NCI-H2196 (cell line): ENCODE results near the gene NTN1.
"Not testable (repeated sequence)": the region's sequence is repeated elsewhere in the genome, so short reads cannot be mapped to it uniquely, and the experiment has no call there.

Experiments
- DNase-seq: peaks from one replicate; lab custom pipeline; 2025; ENCODE audit not compliant: unreplicated experiment; lab: John Stamatoyannopoulos, UW

Gene NTN1

DNA sequence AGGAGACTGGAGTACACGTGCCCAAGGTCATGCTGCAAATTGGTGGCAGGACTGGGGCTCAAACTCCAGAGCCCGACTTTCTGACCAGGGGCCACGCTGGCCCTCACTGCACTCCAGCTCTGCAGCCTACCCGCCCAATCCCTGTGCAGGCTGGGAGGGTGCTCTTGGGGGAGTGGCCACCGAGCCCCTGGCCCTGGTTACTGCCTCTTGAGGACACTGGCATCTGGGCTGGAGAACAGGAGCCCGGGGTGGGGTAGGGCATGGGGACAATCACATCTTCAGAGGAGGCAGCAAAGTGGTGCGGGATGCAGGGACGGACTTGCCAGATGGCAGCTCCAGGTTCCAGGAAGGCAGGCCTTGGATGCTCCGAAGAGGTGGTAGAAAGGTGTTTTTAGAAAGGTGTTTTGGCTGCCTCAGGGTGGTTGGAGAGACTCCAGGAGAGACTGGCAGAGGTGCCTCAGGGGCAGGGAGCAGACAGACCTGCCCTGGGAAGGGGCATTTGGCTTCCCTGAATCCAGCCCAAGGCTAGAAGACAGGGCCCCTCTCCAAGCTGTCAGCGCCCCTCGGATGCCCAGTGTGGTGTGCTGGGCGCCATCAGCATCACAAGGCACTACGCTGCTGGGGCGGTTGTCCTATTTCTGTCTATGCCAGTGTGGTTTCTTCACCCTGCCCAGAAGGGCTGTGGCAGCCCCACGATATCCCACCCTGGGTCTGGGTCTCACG lies 220.6 kb downstream of the NTN1 start:
- no peak for DNase-seq

DNA sequence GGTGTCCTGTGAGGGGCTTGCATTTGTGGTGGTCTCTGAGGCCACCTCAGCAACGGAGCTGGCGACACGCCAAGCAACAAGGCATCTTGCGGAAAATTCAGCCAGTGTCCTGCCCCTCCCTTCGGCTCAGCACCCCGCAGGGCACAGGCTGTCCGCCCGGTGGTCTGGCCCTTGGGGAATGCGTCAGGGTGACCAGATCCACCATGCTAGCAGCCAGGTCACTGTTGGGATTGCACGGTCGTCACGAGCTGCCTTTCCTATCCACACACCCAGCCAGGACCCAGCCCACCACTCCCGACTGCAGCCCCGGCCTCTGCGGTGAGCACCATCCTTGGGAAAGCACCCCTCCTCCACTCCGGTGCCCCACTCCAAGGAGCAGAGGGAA lies 221.2 kb downstream of the NTN1 start:
- no peak for DNase-seq

DNA sequence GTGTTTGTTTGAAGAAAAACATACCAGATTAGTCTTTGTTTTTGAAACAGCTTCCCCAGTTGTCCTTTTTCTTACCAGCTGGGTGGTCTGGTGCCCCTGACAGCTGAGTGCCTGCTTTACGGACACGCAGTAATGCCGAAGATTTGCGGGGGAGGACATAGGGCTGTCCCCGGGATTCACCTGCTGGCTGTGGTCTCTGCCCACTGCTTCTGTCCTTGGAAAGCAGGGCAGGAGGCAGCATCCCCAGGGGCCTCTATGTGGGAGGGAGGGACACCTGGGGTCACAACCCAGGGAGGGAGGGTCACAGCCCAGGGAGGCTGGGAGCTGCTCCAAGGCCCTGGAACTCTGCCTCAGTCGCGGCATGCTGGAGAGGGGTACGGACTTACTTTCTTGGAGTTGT lies 221.7 kb downstream of the NTN1 start:
- DNase-seq: no peak

DNA sequence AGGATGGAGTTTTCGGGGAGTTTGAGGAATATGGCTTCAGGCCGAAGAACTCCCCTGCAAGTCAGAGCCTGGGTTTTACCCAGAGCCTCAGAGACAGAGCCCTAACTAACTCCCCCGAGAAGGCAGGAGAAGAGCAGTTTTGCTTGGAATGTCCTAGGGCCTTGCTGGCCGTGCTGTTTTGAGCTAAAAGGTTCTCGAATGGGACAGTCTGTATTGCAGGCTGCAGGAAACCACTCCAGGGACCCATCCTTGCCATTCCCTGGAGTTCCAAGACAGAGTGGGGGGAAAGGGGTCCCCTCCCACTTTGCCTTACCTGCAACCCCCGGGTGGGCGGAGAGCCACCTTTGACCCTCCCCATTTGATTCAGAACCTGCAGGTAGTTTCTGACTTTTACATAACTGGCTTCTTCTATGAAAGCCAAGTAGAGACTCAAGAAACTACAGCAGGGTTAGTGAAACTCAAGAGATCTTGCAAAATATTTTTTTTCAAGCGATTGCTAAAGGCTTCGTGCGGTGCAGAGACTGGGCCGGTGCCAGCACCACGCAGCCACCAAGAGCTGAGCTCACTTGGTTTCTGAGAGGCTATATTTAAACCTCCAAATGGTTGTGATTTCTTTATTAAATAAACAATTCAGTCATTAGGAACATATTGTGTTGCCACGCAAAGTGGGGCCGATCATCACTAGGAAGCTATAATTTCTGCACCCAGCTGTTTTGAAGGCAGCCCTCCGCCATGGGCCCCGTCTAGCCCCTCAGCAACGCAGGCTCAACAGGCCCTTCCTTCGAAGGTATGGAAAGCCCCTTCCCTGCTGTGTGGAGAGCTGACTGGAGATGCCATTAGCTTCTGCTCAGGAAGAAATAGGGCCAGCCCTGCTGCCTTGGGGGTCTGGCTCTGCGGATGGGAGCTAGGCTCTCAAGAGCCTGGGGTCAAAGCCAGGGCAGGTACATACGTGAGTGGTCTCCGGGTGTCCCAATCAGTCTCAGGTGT lies 223.0 kb downstream of the NTN1 start:
- no peak for DNase-seq

DNA sequence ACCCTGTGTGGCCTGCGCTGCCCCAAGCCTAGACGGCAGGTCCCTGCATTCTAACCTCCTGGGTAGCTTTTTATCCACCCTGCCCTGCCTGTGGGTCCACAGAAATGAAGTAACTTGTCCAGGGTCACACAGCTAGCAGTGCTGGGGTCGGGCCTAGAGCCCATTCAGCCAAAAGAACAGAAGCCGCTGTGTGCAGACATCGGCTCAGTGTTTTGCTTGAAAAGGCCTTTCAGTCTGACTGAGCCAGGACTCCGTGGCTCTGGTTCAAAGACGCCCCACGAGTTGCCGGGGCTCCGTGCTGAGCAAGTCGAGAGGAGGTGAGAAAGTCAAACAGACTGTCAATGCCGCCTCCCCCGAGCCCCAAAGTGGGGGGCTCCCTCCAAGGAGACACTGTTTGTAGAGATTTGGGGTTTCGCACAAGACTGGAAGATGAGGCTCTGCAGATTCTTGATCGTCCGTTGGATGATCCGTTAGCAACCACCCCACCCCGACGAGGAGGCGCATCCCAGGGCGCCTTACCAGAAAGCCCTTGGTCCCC lies 226.2 kb downstream of the NTN1 start:
- DNase-seq: no peak

DNA sequence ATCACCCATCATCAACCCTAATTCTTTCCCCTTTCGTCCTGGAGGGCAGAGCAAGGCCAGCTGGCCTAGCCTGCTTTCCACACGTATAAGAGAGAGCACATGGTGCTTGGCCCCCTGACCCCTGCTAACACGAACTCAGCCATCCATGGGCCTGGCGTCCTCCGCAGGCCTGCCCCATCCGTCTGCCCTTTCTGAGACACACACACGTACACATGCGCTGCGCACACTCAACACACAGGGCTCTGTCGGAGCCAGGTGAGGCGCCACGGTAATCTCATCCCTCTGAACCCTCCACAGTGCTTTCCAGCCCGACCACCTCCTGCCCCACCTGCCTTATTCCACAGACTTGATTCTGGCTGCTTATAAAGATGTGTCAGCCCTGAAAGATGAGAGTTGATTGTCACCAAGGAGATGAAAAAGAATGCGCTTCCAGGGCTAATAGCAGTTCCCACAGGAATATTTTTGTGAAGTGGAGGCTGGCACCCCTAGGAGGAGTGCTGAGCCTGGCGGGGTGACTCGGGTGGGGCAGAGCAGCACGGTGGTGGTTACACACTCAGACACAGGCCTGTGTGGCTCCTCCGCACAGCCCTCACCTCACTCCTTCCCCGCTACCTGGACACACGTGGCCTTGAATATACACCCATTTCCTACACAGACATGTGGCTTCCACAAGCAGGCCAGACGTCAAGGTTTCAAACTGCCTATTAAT lies 228.1 kb downstream of the NTN1 start:
- no peak for DNase-seq

DNA sequence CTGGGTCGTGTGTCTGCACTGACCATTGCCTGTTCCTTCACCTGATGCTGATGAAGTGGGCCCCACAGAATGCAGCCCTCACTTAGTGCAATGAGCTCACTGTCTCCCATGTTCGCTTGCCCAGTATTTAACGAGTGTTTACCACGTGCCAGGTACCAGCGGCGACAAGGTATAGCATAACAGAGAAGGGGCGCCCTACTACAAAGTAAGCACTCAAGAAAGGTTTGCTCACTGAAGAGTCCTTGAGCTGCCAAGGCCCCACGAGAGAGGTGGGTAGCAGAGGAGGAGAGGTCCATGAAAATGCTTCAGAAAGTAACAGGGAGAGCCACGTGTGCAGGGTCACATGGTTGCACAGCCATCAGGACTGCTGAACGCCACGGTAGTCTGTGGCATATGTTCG lies 230.0 kb downstream of the NTN1 start:
- DNase-seq: no peak

DNA sequence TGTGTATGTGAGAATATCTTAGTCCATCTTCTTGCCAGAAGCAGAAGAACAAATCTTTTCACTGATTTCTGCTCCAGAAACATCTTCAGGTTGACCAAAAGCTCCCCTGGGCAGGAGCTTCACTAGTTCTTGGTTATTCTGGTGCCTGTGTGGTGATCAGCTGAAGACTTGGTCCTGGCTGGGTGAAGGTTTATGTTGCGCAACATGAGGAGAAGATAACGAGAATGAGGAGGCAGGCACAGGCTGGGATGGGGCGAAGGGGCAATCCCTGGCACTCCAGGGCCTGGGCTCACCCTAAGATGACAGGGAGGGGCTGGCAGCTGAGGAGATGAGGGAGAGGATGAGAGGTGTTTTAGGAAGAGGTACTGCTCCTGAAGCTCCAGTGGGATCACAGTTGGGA lies 232.0 kb downstream of the NTN1 start:
- DNase-seq: no peak

DNA sequence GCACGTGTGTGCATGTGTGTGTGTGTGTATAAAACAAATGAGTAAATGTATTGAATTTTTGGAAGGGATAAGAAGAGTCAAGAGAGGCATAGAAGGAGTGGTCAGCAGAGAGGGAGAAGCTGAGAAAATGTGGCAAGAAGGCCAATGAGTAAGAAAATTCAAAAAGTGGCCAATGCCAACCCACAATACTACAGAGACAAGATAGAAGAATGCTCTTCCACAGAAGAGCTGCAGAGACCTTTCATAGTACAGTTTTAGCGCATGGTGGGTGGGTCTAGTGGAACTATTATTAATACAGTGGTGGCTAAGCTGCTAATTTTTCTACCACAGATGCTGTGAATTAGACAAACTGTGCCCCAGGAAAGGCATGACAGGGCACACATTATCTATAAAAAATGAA lies 233.5 kb downstream of the NTN1 start:
- no peak for DNase-seq

DNA sequence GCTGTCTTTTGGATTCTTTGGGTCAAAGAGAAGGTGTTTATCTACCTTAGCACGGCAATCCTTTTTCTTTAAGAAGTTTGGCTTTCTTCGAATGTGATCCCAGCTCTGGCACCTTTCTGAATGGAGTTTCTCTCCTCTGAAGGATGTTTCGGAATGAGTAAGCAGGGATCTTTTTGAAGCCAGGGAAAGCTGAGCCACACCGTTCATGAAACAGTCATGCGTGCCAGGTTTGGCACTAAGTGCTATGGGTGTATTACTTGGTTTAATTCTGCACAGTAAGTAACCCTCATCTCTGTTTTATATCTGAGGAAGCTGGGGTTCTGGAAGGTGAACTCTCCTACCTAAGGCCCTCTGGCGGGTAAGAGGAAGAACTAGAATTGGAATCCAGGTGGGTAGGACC lies 234.5 kb downstream of the NTN1 start:
- DNase-seq: no peak

DNA sequence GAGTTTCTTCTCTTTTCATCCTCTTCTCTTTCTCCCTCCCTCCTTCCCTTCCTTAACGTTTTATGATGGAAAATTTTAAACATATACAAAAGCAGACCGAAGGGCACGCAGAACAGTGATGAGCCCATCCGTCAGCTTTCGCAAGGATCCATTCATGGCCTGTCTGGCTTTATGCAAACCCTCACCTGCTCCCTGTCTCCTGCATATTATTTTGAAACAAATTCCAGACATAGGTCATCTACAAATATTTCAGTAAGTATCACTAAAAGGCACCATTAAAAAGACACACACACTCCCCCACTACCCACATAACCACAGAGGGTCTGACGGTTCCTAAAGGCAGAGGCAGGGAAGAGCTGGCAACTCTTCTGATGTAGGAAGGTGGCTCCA lies 235.0 kb downstream of the NTN1 start:
- DNase-seq: no peak

DNA sequence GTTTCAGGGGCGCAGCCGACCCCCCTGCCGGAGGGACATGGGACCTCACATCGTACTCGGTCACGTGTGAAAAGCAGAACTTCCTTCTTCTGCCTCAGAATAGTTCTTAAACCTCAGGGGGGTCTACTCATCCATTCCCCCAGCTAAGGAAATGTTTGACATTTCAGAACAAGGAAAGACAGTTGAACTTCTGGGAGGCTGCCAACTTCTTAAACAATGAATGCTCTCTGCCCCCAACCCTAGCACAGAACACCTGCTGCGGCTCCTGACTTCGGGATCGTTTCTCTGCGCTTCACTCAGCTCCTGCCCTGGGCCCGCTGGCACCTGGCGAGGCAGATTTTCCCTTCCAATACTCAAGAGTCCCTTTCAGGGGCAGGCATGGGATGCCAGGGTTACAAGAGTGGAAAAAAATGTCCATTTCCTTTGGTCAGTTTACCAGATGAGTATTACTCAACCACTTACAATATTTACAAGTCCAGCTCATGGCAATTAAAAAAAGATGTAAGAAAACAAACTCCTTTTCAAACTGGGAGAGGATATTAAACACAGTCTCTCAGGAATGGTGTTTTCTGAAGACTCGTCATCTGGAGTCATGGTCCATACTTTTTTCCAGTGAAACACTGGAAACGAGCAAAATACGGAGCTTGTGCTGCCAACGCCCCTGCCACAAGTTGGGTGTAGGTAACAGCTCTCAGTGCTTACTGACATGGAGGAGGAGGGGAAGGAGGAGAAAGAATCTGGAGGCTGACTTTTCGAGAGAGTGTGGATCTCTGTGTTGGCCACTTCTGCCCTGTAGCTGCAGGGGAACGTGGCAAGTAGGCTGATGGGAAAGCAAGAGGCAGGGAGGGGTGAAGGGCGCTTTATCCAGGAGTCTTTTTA lies 235.7 kb downstream of the NTN1 start:
- DNase-seq: peak; percentile 39

DNA sequence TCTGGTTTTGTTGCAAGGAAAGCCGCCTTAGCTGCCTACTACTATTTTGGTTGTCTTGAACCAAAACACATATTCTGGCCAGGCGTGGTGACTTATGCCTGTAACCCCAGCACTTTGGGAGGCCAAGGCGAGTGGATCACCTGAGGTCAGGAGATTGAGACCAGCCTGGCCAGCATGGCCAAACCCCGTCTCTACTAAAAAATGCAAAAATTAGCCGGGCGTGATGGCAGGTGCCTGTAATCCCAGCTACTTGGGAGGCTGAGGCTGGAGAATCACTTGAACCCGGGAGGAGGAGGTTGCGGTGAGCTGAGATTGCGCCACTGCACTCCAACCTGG lies 236.3 kb downstream of the NTN1 start:
- not testable (repeated sequence) for DNase-seq

DNA sequence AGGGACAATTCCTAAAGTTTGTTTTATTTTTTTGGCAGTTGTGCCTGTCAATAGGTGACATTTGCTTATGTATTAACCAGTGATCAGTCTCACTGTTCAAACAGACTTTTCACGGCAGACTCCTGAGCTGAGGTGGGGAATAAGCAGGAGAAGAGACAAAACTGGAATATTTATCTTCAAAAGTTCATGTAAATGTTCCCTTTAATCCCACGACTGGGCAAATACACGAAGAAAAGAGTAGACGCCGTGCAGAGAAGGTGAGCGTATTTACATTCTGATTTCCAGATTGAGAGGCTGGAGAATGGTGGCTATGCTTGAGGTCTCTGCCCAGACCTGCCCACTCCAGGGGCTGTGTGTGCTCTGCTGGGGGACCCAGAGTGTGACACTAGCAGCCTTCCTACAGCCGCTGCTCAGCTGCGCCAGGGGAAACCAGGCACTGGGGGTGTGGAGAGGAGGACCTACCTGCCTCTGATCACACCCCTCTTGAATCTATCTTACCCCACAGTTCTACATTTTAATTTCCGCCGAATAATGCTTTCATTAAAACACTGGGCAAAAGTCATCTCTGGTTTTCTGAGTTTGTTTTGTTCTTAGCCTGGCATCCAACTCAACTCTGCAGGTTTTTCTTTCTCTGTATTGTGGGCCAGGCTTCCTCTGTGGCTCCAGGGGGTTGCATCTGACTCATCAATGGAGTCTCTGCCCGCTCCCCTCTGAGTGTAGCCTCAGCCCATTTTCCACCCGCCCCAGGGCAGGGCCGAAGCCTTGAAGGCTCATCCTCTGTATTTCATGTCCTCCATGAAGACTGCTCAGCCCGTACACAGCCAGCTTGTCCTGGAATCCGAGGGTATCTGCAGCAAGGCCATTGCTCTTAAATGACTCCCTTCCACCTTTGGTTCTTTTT lies 237.1 kb downstream of the NTN1 start:
- DNase-seq: no peak

DNA sequence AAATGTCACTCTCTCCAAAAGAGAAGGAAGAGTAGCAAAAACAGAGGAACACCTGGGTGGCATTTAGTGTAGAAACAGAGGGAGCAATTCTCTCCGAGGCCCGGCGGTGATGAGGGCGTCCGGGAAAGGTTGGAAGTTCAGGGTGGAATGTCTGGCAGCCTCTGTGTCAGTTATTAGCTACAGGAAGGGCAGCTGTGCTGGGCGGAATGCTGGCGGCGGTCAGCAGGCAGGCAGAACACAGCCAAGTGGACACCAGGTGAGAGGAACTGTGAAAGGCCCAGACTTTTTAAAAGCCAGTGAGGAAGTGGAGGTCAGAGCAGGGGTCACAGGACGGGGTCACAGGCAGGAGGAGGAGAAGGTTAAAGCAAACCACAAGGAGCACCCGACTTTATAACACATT lies 238.1 kb downstream of the NTN1 start:
- no peak for DNase-seq

DNA sequence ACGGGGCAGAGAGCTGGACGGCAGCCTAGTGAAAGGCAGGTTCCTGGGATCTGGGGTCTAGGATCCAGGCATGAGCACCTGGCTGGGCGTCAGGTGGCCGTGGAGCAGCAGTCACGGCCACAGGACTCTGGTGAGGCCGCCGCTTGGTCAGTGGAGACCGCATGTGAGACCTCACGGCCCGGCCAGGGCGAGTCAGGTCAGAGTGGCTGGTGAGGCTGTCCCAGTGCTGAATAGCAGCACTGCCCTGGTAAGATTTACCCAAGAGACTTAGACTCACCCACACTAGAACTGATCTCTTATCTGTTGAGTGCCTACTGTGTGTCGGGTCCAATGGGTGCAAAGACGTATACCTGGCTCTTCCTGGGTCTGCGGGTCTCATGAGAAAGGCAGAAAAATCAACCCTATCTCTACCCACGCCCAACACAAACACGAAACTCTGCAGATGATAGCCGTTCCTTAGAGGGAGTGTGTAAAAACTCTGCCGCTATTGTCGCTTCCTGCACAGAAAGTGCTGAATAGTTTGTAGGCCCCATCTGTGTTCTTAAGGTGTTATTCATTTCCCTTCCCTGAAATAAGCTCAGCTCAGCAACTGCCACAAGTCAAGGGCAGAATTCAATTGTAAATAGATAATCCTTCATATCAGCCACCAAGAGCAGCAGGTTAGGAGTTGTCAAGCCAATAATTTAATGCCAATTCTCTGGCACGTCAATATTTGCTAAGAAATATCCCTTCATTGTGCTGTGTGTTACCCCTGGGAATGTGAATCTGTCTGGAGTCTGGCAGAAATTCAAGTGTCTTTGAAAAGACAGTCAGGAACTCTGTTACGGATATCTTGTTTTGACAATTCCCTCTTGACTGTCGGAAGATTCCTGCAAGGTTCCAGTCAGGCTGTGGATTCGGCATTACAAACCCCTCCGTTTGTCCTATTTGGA lies 240.0 kb downstream of the NTN1 start:
- no peak for DNase-seq

DNA sequence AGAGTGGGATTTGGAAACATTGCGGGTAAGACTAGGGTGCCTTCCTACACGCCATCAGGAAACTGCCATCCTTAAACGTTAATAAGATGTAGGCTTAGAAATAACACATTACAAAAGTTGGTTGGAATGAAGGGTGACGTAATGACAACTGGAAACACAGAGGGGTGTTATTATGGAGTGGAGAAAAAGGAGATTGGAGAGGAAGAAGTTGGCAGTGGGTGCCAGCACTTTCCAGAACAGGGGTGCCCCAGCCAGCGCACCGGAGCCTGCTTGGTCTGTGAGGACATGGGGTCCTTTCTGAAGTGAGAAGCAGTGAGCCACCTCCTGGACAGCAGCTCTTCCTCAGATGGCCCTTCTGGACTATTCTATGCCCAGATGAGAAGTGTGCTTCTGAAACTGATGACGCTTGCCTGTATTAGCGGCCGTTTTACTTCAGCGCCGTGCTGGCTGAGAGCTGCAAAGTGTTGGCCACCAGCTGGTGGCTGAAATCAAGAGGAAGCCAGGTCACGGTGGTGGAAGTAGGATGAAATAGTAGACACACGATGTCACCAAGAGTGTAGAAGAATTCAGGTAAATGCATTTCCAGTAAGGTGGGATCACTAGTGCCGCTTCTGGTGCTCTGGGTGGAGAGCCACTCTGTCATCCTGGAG lies 244.8 kb downstream of the NTN1 start:
- DNase-seq: no peak

DNA sequence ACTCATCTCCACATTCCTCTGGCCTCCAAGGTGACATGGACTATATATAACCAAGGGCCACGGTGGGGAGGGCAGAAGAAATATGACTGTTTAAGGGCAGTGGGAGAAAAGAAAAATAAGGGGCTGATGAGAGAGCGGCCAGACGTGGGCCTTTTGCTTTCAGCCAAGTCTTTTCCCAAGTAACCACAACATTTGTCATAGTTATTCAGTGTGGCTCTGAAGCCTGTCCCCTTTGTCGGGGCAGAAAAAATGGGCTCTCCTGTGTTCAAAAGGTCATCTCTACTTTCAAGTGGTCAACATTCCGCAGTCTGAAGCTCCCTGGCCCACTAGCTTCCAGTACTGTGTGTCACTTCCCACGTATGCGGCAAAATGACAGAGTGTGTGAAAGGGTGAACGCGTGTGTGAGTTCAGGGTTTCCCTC lies 245.4 kb downstream of the NTN1 start:
- DNase-seq: no peak
